GM18868 (cell line): ENCODE data around the gene TFPT.

Experiments
- ATAC-seq: cut with Tn5 transposase; IDR thresholded peaks from one replicate; pipeline ENCODE4 v1.9.1; 2021; ENCODE audit warnings: mild to moderate bottlenecking, moderate library complexity; ENCODE audit not compliant: unreplicated experiment

The TFPT gene

GRCh38 chr19:54149021-54149812, 33.8 kb upstream of the TFPT start:
- ATAC-seq = no peak

GRCh38 chr19:54148158-54148557, 32.7 kb upstream of the TFPT start:
- no peak for ATAC-seq

DNA sequence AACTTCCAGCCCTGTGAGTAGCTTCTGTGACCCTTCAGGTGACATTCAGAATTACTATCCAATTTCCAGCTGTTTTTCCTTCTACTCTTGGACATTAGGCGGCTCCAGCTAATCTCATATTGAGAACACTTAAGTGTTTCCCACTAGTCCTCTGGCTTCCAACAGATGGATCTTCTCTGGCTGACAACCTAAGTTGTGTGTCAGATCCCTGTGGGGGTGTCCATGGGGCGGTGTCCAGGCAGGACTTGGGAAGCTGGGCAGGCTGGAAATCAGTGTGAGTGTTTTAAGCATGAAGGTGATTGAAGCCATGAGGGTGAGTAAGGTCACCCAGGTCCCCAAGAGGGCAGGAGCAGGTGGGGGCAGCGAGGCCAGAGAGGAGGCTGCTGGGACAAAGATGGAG, 32.2 kb upstream of the TFPT start:
- ATAC-seq = no peak

GRCh38 chr19:54145541-54146158, 30.2 kb upstream of the TFPT start:
- ATAC-seq = no peak

DNA sequence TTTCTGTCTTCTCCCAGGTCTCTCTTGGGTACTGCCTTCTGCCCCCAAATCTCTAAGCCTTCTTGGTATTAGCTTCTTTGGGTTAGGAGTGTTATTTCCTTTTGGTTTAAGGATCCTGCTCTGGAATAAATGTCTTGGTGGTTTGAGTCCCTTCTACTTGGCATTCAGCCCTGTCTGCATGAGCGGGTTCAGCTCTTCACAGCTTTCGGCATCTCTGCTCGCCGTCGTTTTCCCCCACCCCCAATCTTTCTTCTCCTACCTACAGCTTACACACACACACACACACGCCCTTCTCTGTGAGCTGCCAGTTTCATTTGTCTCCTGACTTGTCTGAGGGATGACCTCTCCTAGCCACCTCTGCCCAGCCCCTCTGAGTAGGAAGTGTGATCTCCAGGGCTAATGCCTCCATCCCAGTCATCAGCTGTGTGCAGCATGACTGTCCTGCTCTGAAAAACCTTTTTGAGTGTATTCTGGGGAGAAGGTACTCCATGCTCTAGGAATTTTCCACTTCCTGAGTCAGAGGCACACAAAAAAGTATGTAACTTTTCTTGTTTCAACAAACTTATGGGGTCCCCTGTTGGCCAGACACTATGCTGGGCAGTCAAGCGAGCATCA, 26.8 kb upstream of the TFPT start:
- ATAC-seq = no peak

DNA sequence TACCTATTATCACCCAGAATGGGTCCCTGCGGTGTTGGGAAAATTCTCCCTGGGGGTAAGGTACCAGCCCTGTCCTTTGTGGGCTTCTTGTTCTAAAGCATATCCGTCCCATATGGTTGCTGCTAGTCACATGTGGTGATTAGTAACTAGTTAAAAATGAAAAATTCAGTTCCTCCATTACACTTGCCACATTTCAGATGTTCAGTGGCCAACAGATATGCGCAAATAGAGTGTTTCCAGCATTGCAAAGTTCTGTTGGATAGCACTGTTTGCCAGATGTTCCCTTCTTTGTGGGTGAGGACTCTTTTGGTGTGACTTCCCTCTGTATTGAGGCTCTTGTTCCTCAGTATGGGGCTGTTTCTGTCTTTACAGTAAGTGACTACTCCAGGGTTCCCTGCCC, 25.9 kb upstream of the TFPT start:
- no peak for ATAC-seq

DNA sequence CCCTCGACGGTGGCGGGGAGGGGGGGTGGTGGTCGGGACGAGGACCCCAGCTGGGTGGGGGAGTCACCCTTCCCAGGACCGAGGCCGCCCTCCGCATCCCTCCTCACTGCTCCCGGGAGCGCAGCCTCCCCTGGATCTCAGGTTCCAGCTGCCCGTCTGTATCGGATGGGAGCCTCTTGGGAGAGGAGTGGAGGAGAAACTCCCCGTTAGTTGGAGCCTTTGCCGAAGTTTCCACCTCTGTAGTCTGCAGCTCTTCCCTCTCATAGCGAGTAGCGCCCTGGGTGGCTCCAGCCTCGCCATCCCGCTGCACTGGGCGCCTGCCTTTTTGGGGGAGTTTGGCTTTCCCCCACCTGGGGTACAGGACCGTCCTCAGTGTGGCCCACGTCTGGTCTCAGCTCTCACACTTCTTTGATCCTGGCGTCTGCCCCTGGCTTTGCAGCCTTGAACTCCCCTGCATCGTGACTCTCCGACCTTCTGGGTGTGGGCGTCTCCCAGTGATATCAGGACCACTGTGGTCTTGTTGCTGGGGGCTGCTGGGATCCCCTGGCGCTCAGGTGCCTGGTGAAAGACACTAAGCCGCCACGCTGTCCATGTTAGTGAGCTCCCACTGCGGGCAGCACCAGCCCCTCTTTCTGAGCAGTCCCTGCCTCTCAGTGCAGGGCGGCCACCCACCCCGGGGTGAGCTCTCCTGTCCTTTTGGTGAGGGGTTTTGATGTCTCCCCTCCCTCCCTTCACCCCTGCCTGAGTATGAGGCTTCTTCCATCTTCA, 23.2 kb upstream of the TFPT start:
- ATAC-seq = no peak

DNA sequence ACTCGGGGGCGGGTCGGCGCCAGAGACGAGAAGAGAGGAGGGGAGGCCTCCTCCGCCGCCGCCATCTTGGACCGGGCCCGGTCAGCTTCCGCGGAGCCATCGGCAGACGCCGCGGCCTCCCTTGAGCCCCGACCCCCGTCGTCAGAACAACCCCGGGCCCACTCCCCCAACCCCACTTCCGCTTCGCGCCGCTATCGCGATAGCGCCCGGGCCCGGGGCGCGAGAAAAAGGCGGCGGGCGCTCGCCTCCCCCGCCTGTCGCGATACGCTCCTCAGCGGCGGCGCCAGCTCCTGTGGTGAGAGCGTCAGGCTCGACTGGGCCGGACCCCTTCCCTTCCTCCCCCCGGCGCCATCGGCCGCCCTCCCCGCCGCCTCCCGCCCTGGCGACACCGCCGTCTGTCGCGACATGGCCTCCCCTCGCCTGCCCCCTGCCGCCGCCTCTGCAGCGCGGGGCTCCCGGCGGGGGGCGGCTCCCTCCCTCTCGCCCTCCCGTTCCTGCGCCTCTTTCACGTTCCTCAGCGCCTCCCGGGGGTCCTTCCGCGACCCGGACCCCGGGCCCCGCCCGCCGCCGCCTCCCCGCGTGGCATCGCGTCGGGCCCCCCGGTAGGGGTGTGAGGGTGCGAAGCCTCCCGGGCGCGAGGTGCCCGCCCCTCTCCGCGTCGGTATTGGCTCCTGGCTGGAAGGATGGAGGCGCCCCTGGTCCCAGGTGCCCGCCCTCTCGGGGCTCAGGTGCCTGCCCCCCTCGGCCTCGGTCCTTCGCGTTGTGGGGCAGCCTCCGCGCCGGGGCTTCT, 22.4 kb upstream of the TFPT start, which contains the start of gene CNOT3:
Gene CNOT3 (plus strand): TSS at position 64 of the 790 bp plus-strand sequence. CDS start 5,217 bp downstream, outside the sequence.
- no peak for ATAC-seq

- ATAC-seq = peak; percentile 79
Measured at GRCh38 chr19:54136864-54137698, 21.6 kb upstream of the TFPT start.

GRCh38 chr19:54136086-54136863, 20.8 kb upstream of the TFPT start:
- ATAC-seq = no peak

- no peak for ATAC-seq
Measured at GRCh38 chr19:54133957-54134590, 18.6 kb upstream of the TFPT start.

DNA sequence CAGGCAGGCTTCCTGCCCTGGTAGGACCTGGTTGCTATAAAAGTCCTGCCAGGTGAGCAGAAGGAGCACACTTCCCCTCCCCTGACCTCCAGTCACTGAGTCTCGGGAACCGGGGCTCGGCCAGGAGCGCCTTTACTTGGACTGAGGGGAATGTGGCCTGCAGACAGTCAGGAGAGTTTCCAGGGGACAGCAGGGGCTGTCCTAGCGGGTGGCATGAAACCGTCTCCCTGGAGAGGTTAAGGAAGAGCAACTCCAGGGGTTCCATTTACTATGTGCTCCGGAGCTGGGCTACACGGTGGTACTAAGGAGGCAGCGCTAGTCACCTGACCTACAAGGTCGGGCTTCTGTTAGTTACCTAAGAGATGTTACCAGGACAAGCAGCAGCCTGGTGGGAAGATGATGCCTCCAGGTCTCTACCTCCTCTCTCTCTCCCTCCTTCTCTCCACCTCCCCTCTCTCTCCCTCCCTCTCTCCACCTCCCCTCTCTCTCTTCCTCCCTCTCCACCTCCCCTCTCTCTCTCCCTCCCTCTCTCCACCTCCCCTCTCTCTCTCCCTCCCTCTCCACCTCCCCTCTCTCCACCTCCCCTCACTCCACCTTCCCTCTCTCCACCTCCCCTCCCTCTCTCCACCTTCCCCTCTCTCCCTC, 18.0 kb upstream of the TFPT start:
- no peak for ATAC-seq

DNA sequence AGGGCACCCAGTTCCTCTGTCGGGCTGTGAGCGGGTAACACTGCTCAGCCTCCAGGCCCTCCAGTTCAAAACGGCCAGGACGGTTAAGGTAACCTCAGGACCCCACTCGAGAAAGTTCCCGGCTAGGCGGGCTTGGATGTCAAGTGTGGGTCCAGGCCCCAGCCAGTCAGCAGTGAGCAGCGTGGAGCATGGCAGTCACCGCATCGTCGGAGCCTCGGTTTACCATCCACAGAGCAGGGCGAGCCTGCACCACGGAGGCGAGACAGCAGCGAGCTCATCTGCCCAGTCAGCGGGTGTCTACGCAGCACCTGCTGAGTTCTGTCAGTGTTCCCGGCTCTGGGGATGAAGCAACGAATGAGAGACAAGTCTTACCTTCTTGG, 14.2 kb upstream of the TFPT start:
- no peak for ATAC-seq

GRCh38 chr19:54128796-54129616, 13.5 kb upstream of the TFPT start:
- ATAC-seq = no peak

DNA sequence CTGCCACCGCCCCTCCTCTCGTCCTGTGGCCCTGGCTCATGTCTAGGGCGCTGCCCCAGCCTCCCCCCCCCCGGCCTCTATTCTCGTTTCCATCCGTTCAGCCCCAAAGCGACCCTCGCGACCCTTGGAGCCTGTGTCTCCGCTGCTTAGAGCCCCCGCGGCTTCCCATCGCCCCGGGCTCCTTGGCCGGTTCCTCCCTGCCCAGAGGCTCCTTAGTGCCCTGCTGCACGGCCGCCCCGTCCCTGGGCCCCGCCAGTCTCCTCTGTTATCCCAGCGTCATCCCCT, 12.9 kb upstream of the TFPT start:
- ATAC-seq = no peak

DNA sequence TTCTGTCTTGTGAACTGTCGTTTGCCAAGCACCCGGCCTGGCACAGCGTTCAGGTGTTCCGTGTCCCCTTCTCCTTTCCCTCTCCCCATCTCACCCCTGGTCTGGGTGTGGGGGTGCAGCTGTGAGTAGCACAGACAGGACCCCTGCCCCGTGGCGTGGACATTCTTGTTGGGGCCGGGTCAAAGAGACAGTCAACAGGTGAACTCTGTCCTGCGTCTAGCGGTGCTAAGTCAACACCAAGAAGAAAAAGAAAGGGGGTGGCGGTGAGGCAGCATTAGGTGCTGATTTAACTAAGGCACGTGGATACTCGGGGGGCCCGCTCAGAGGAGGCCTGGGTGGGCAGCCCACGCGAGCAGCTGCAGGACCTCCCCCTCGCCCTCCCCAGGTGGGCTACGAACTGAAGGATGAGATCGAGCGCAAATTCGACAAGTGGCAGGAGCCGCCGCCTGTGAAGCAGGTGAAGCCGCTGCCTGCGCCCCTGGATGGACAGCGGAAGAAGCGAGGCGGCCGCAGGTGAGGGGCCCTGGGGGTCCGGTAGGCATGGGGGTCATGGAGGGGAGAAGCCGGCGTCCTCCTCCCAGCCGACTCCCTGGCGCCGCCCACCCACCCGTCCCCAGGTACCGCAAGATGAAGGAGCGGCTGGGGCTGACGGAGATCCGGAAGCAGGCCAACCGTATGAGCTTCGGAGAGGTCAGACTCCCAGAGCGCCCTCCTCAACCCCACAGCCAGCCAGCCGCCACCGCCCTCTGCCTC, 12.4 kb upstream of the TFPT start:
- ATAC-seq = no peak

DNA sequence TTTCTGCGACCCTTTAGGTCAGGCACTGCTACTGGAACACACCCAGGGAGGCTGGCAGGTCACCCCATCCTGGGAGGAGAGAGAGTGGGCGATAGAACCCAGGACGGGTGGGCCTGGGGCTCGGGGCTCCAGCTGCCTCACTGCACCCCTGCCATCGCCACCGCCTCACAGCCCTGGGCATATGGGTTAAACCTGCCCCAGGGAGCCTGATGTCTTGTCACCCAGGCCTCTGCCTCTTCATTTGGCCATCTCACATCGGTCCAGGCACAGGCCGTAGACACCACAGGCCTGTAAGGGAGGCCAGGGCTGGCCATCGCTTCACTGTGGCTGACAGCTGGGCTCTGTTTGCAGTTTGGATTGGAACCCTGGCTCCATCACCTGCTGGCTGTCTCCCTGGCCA, 10.3 kb upstream of the TFPT start:
- no peak for ATAC-seq
